ENCODE data around the gene CRYGN.

CRYGN gene

DNA sequence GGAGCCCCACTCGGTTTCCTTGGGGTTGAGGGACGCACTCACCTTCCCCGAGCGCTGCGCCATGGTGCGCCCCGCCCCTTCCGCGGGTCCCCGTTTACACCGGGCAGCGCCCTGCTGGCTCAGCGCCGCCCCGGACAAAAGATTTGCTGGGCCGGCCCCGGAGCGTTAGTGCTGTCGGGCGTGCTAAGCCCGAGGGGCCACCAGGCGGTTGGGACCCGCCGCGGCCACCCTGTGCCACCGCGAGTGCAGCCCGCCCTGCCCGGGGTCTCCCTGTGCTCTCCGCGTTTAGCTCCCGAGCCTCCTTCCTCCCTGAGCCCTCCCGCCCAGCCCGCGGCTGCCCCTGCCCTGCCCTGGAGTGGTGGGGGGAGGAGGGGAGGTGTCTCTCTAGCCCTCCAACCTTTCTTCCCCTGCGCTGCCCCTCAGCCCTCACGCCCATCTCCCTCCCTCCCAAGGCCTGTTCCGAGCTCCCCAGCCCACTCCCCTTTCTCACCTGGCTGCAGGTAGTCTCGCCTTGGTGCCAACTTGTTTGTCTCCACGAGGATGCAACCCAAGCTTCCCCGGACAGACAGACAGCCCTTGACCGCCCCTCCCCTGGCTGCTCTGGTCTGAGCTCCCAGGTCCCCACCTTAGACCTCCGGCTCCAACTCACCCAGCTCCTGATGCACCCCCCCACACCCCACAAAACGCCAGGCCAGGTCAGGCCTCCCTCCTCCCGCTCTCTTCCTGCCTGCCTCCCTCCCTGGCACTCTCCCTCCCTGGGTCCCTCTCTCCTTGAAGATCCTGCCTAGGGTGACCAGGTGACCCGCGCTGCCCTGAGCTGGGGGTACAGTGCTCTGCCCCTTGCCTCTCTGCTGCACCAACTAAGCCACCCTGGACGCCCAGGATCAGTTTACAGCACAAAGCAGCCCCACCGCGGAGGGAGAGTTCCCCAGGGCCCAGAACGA is at the start of gene CRYGN:
Gene CRYGN, minus strand, starts transcription at position 287 of the 944 bp plus-strand sequence. Its CDS starts 224 bp downstream, at position 63.
- H3K27ac Mint-ChIP-seq, result peak within 1 kb of the TSS; percentile 55

GRCh38 chr7:151489498-151489897 is 49.6 kb upstream of the CRYGN start:
- Mint-ChIP-seq H3K4me1 (peaks cover 30% of the 10 kb centered on the region), H3K27me3 (no peaks in the 10 kb centered on the region), H3K27ac (no peak overlapping the region), H3K36me3 (peaks cover 9% of the 10 kb centered on the region), H3K9me3 (no peaks in the 10 kb centered on the region), H3K4me3 (no peak overlapping the region)

More for the DNA sequence above, at the start of gene CRYGN:
- no peaks in the 10 kb centered on the region for H3K27me3 Mint-ChIP-seq
- no peaks in the 10 kb centered on the region for H3K36me3 Mint-ChIP-seq
- peaks cover 36% of the 10 kb centered on the region for H3K4me1 Mint-ChIP-seq
- H3K9me3 Mint-ChIP-seq, result no peaks in the 10 kb centered on the region
- H3K4me3 Mint-ChIP-seq, result peak within 1 kb of the TSS; percentile 49

DNA sequence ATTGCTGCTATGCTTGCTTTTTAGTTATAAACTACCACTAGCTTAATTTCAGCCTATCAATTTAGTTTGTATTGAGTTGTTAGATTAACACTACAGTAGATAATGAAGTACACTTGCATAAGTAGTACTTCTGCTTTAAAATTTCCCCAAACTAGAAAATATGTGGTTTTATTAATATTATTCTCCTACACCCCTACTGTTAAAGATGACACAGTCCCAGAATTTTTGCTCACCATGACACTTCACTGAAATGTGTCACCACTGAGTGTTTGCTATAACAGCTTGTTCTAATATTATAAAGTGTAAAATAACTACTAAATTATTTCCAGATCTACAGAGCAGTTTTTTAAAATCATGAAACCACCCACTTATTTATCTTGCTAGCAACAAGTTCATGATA is 48.2 kb upstream of the CRYGN start:
- Mint-ChIP-seq H3K36me3 (peaks cover 13% of the 10 kb centered on the region), H3K4me1 (peaks cover 18% of the 10 kb centered on the region), H3K9me3 (no peaks in the 10 kb centered on the region), H3K27me3 (no peaks in the 10 kb centered on the region), H3K4me3 (no peak overlapping the region), H3K27ac (no peak overlapping the region)

DNA sequence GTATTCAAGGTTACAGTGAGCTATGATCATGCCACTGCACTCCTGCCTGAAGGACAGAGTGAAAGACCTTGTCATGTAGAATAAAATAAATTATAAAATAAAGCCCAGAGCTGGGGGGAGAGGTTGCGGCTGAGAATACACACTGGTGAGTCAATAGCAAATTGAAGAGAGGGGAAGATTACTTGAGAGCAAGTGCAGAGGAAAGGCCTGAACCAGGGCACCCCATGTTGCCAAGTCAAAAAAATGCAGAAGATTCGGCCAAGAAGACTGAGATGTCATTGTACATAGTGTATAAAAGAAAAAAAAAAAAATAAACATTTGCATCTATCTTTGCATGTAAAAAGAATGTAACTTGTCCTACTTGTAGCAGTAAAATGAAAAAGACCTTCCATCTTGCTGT is 47.3 kb upstream of the CRYGN start:
- H3K4me1 Mint-ChIP-seq, result peaks cover 24% of the 10 kb centered on the region
- no peaks in the 10 kb centered on the region for H3K27me3 Mint-ChIP-seq
- H3K4me3 Mint-ChIP-seq, result no peak overlapping the region
- peaks cover 14% of the 10 kb centered on the region for H3K36me3 Mint-ChIP-seq
- no peaks in the 10 kb centered on the region for H3K9me3 Mint-ChIP-seq
- no peak overlapping the region for H3K27ac Mint-ChIP-seq

- Mint-ChIP-seq H3K27ac (no peak overlapping the region), H3K4me3 (no peak overlapping the region), H3K27me3 (no peaks in the 10 kb centered on the region), H3K9me3 (no peaks in the 10 kb centered on the region), H3K36me3 (peaks cover 14% of the 10 kb centered on the region), H3K4me1 (peaks cover 24% of the 10 kb centered on the region)
Observed at GRCh38 chr7:151486074-151486473, 46.1 kb upstream of the CRYGN start.

DNA sequence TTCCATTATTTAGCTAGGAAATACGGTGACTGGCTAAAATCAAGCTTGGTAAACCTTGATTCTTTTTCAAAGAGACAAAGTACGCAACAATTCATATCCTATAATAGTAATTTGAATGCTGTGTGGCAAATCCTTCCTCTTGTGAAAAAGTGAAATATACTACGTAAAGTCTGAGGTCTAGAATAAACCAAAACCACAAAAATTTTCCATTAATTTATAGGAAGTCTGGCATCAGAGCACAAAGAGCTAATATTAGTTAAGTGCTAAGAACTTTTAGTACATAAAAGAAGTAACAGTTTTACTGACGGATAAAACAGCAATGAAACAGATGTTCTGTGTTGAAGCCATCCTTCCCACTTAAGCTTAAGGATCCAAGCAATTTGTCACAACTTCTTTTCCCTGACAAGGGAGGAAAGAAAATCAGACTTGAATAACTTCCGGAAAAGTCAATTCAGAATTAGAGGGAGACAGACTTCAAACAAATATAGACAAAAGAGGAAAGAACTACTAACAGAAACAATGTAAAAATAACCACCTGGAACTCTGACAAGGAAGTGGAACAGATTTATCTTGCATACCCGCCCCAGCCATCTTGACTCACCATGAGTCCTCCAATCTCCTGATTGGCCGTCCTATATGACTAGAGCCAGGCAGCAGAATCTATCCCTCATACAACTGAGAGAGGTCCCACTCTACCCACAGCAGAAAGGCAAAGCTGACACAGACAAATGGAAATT is 45.2 kb upstream of the CRYGN start:
- Mint-ChIP-seq H3K4me3 (no peak overlapping the region), H3K36me3 (peaks cover 14% of the 10 kb centered on the region), H3K9me3 (no peaks in the 10 kb centered on the region), H3K4me1 (peaks cover 24% of the 10 kb centered on the region), H3K27ac (no peak overlapping the region), H3K27me3 (no peaks in the 10 kb centered on the region)

DNA sequence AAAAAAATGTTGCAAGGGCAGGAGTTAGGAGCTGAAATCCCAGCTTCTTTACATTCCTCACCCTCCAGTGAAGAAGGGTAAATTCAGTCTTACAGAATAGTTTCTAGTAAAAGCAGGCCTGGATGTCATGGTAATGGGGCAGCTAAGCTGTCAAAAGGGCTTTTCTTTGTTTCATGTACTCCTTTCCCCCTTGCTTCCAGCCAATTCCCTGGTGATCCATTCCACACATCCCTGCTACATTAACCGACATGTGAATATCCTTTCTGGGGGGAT is 43.7 kb upstream of the CRYGN start:
- Mint-ChIP-seq H3K27ac (no peak overlapping the region), H3K4me3 (no peak overlapping the region), H3K36me3 (peaks cover 17% of the 10 kb centered on the region), H3K9me3 (no peaks in the 10 kb centered on the region), H3K4me1 (peaks cover 33% of the 10 kb centered on the region), H3K27me3 (no peaks in the 10 kb centered on the region)

- no peak overlapping the region for H3K27ac Mint-ChIP-seq
Observed at GRCh38 chr7:151482883-151483710, 43.2 kb upstream of the CRYGN start.

GRCh38 chr7:151481650-151482505 is 41.9 kb upstream of the CRYGN start:
- H3K27ac Mint-ChIP-seq, result no peak overlapping the region
- no peaks in the 10 kb centered on the region for H3K9me3 Mint-ChIP-seq
- H3K27me3 Mint-ChIP-seq, result no peaks in the 10 kb centered on the region
- peaks cover 37% of the 10 kb centered on the region for H3K4me1 Mint-ChIP-seq
- peaks cover 17% of the 10 kb centered on the region for H3K36me3 Mint-ChIP-seq
- H3K4me3 Mint-ChIP-seq, result no peak overlapping the region

More at GRCh38 chr7:151482883-151483710, 43.2 kb upstream of the CRYGN start:
- no peak overlapping the region for H3K4me3 Mint-ChIP-seq
- H3K9me3 Mint-ChIP-seq, result no peaks in the 10 kb centered on the region
- peaks cover 17% of the 10 kb centered on the region for H3K36me3 Mint-ChIP-seq
- H3K27me3 Mint-ChIP-seq, result no peaks in the 10 kb centered on the region
- peaks cover 33% of the 10 kb centered on the region for H3K4me1 Mint-ChIP-seq

DNA sequence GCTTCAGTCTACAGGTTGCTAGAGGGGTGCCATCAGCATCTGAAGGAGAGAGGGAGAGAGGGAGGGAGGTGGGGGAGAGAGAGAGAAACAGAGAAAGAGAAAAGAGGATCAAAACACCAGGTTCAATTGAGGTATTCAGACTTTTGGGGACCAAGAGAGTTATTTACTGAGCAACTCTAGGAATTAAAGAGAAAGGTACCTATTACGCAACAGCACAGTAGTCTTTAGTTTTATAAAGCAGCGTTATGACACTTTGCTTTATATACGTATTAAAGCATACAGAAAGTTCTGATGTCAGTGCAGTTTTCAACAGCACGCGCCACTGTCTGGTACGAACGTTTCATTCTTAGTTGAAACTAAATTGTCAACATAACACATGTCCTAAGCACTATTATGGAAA is 37.9 kb upstream of the CRYGN start:
- H3K9me3 Mint-ChIP-seq, result no peaks in the 10 kb centered on the region
- no peaks in the 10 kb centered on the region for H3K27me3 Mint-ChIP-seq
- no peak overlapping the region for H3K27ac Mint-ChIP-seq
- H3K4me1 Mint-ChIP-seq, result peaks cover 25% of the 10 kb centered on the region
- peaks cover 5% of the 10 kb centered on the region for H3K36me3 Mint-ChIP-seq
- no peak overlapping the region for H3K4me3 Mint-ChIP-seq

GRCh38 chr7:151472644-151473380 is 32.9 kb upstream of the CRYGN start:
- H3K4me3 Mint-ChIP-seq, result no peak overlapping the region
- H3K27ac Mint-ChIP-seq, result peak overlapping the region; percentile 60
- H3K4me1 Mint-ChIP-seq, result peaks cover 45% of the 10 kb centered on the region
- peaks cover 26% of the 10 kb centered on the region for H3K36me3 Mint-ChIP-seq
- H3K27me3 Mint-ChIP-seq, result no peaks in the 10 kb centered on the region
- H3K9me3 Mint-ChIP-seq, result no peaks in the 10 kb centered on the region

DNA sequence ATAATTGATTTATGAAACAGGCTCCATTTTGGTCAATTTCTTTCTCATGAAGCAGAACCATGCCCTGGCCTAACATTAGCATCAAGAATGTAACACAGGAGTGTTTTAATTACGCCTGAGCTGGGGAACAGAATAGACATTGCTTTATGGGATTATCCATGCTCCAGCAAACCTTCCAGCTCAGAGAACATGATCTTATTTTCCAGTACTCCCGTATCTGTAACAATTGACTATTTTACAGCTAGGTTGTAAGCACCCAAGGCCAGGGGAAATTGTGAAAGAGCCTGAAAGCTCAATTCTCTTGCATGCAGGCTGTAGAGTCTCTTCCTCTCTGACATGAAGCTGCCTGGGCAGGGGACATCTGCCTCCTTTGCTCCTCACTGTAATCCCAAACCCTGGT is 30.8 kb upstream of the CRYGN start:
- Mint-ChIP-seq H3K4me1 (peaks cover 41% of the 10 kb centered on the region), H3K9me3 (no peaks in the 10 kb centered on the region), H3K27ac (no peak overlapping the region), H3K36me3 (peaks cover 38% of the 10 kb centered on the region), H3K4me3 (no peak overlapping the region), H3K27me3 (no peaks in the 10 kb centered on the region)

GRCh38 chr7:151469281-151469680 is 29.3 kb upstream of the CRYGN start:
- Mint-ChIP-seq H3K4me1 (peaks cover 41% of the 10 kb centered on the region), H3K36me3 (peaks cover 51% of the 10 kb centered on the region), H3K27ac (no peak overlapping the region), H3K4me3 (no peak overlapping the region), H3K9me3 (peaks cover under 1% of the 10 kb centered on the region), H3K27me3 (no peaks in the 10 kb centered on the region)

All from activated naive CD4-positive, alpha-beta T cell treated with anti-CD3 and anti-CD28 coated beads, Interleukin-2, amount 50 U/mL, for 24 hours (primary cell).